ENCODE data around the gene ARFGEF2. TPM values are rescaled to one million over a fixed set of nuclear protein-coding genes. Genes with fewer than 3 reads are reported as not detected.

Gene ARFGEF2
- 19.9 and 27.2 TPM in 2 replicates for total RNA-seq

GRCh38 chr20:48921168-48921882 lies at the start of gene ARFGEF2:
ARFGEF2 (plus strand) TSS chr20:48921711; CDS start chr20:48921890, 179 bp downstream.

DNA sequence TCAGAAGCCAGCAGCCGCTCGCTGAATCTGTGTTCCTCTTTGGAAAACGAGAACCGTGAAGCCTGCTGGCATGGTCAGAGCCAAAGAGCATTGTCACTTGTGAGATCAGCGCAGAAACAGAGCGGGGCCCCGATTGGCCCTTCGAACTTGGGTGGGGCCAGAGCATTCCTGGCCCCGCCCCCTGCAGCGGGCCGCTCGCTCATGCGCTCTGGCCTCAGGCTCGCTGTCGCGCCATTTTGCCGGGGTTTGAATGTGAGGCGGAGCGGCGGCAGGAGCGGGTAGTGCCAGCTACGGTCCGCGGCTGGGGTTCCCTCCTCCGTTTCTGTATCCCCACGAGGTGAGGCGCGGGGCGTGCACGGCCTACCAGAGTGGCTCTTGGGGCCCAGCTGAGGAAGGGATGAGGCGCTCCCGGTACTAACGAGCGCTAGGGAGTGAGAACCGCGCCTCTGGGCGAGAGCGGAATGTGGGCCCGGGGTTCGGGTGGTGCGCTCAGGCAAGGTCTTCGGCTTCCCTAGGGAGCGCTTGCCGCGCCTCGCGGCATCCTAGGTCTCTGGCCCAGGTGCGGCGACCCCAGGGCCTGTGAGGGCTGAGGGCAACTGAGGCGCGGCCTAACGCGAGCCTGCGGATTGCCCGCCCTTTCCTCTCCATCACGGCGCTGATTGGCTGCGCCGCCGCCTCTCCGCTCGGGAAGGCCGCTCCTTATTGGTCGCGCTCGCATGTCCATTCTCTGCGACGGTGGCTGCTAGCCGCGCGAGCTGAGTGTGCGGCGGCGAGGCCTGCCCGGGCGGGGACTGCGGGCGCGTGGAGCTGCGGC lies 124.8 kb downstream of the ARFGEF2 start, which contains the start of gene CSE1L:
CSE1L (plus strand) TSS at position 226 of the 814 bp plus-strand sequence. CDS start 12,152 bp downstream, outside the sequence.

Other genes with a start within 250 kb of the ARFGEF2 start
- 6.9 and 9.9 TPM in 2 replicates for gene PREX1, start 93.7 kb upstream of the ARFGEF2 start, total RNA-seq
- 47.7 and 62.5 TPM in 2 replicates for gene CSE1L, start 124.6 kb downstream of the ARFGEF2 start, total RNA-seq

Data from cardiac atrium fibroblast (primary cell).